Type B pancreatic cell (in vitro differentiated cells): ENCODE results near the gene PMPCB. TPM values are rescaled to one million over a fixed set of nuclear protein-coding genes. Genes with fewer than 3 reads are reported as not detected.
A peak's percentile ranks its signal among the peaks of the same experiment; 100 is the strongest.

Experiments
- DNase-seq: peaks from one replicate; pipeline ENCODE4 v3.0.0; 2021; ENCODE audit warnings: mixed read lengths; ENCODE audit not compliant: unreplicated experiment; ENCODE audit errors: extremely low spot score
- H3K27ac Mint-ChIP-seq: 2 replicates; pipeline ENCODE4 v1.8.0; 2021; ENCODE audit warnings: mild to moderate bottlenecking, mixed read lengths
- H3K27me3 Mint-ChIP-seq: 2 replicates; pipeline ENCODE4 v1.8.0; 2021; ENCODE audit warnings: mixed read lengths
- H3K36me3 Mint-ChIP-seq: 2 replicates; pipeline ENCODE4 v1.8.0; 2021; ENCODE audit warnings: mixed read lengths
- H3K4me1 Mint-ChIP-seq: one replicate; pipeline ENCODE4 v1.8.0; 2021; ENCODE audit warnings: mixed read lengths; ENCODE audit not compliant: unreplicated experiment
- H3K4me3 Mint-ChIP-seq: 2 replicates; pipeline ENCODE4 v1.8.0; 2021; ENCODE audit warnings: mild to moderate bottlenecking, mixed read lengths
- H3K9me3 Mint-ChIP-seq: 2 replicates; pipeline ENCODE4 v1.8.0; 2021; ENCODE audit warnings: mixed read lengths
- CTCF ChIP-seq: fragments of 200-600 bp; sonication (generic); conservative IDR thresholded peaks from 2 replicates; pipeline ENCODE4 v1.5.0; 2021; ENCODE audit warnings: antibody characterized with exemption, mild to moderate bottlenecking
- total RNA-seq: library from RNA; stranded (reverse); gene quantifications from 2 replicates; pipeline ENCODE4 v1.2.1, GENCODE V29; 2021; ENCODE audit warnings: low replicate concordance

The PMPCB gene
- total RNA-seq, 1 donor from 2014 or later = 72.0 TPM

GRCh38 chr7:103336761-103337160 is 39.5 kb downstream of the PMPCB start:
- H3K27me3 Mint-ChIP-seq = no peaks in the 10 kb centered on the region
- H3K36me3 Mint-ChIP-seq = peaks cover 36% of the 10 kb centered on the region
- no peaks in the 10 kb centered on the region for H3K9me3 Mint-ChIP-seq
- no peak overlapping the region for H3K4me3 Mint-ChIP-seq
- DNase-seq = no peak
- no peak for TF ChIP-seq CTCF
- no peak overlapping the region for H3K27ac Mint-ChIP-seq
- H3K4me1 Mint-ChIP-seq = peaks cover 8% of the 10 kb centered on the region

GRCh38 chr7:103338864-103339263 is 41.6 kb downstream of the PMPCB start:
- H3K27ac Mint-ChIP-seq = peak overlapping the region; percentile 9
- no peak for DNase-seq
- no peak overlapping the region for H3K4me3 Mint-ChIP-seq
- no peaks in the 10 kb centered on the region for H3K27me3 Mint-ChIP-seq
- no peak for TF ChIP-seq CTCF
- H3K36me3 Mint-ChIP-seq = peaks cover 39% of the 10 kb centered on the region
- no peaks in the 10 kb centered on the region for H3K9me3 Mint-ChIP-seq
- H3K4me1 Mint-ChIP-seq = peaks cover 11% of the 10 kb centered on the region

- no peak for TF ChIP-seq CTCF
- Mint-ChIP-seq H3K4me1 (peaks cover 16% of the 10 kb centered on the region), H3K4me3 (peak overlapping the region; percentile 29), H3K27me3 (no peaks in the 10 kb centered on the region), H3K27ac (peak overlapping the region; percentile 6), H3K36me3 (peaks cover 39% of the 10 kb centered on the region), H3K9me3 (no peaks in the 10 kb centered on the region)
- DNase-seq = no peak
Measured at GRCh38 chr7:103341466-103341865, 44.2 kb downstream of the PMPCB start.

- Mint-ChIP-seq H3K9me3 (no peaks in the 10 kb centered on the region), H3K4me1 (peaks cover 22% of the 10 kb centered on the region), H3K36me3 (peaks cover 26% of the 10 kb centered on the region), H3K27ac (peak overlapping the region; percentile 95), H3K4me3 (peak overlapping the region; percentile 99), H3K27me3 (no peaks in the 10 kb centered on the region)
- TF ChIP-seq CTCF = no peak
- no peak for DNase-seq
Measured at GRCh38 chr7:103343332-103343731, 46.1 kb downstream of the PMPCB start.

- DNase-seq = no peak
- Mint-ChIP-seq H3K27ac (peak overlapping the region; percentile 95), H3K36me3 (peaks cover 26% of the 10 kb centered on the region), H3K4me3 (peak overlapping the region; percentile 99), H3K9me3 (no peaks in the 10 kb centered on the region), H3K27me3 (no peaks in the 10 kb centered on the region), H3K4me1 (peaks cover 27% of the 10 kb centered on the region)
- no peak for TF ChIP-seq CTCF
Measured at GRCh38 chr7:103343758-103344452, 46.7 kb downstream of the PMPCB start.
